MM.1S (cell line): Measurements from ENCODE around the gene ZNF507.

Experiments used
- CTCF ChIP-seq: fragments of 300-600 bp; sonication (generic); IDR thresholded peaks from 2 replicates; pipeline ENCODE4 v1.5.1; 2016; ENCODE audit warnings: antibody characterized with exemption, low read length, mixed read lengths
- EZH2phosphoT487 ChIP-seq: fragments of 300-600 bp; sonication (generic); IDR thresholded peaks from 2 replicates; pipeline ENCODE4 v1.6.1; 2018; ENCODE audit warnings: antibody characterized with exemption, low read length

- TF ChIP-seq CTCF (no peak), EZH2phosphoT487 (no peak)
Observed at GRCh38 chr19:32362318-32362691, 16.9 kb downstream of the ZNF507 start.
